GM21576 (cell line): Measurements from ENCODE around the gene DSTN.
A peak's percentile ranks its signal among the peaks of the same experiment; 100 is the strongest.

Experiments
- ATAC-seq: cut with Tn5 transposase; IDR thresholded peaks from one replicate; pipeline ENCODE4 v1.9.1; 2021; ENCODE audit warnings: mild to moderate bottlenecking, moderate library complexity; ENCODE audit not compliant: unreplicated experiment

Gene DSTN

GRCh38 chr20:17569616-17570346 is at the start of gene DSTN:
DSTN (plus strand) TSS chr20:17570075; CDS start chr20:17570209, 134 bp downstream.
- ATAC-seq = peak; percentile 88

GRCh38 chr20:17520583-17520982 is 49.3 kb upstream of the DSTN start:
- no peak for ATAC-seq

- no peak for ATAC-seq
These were observed 47.3 kb upstream of the DSTN start for GRCh38 chr20:17522528-17522927.

- no peak for ATAC-seq
These were observed 46.5 kb upstream of the DSTN start for GRCh38 chr20:17523326-17523725.

GRCh38 chr20:17524560-17524959 is 45.3 kb upstream of the DSTN start:
- no peak for ATAC-seq

- no peak for ATAC-seq
These were observed 44.7 kb upstream of the DSTN start for GRCh38 chr20:17525132-17525531.

- no peak for ATAC-seq
These were observed 44.2 kb upstream of the DSTN start for GRCh38 chr20:17525650-17526049.

GRCh38 chr20:17529586-17529985 is 40.3 kb upstream of the DSTN start:
- no peak for ATAC-seq

GRCh38 chr20:17530153-17530552 is 39.7 kb upstream of the DSTN start:
- ATAC-seq = no peak

- ATAC-seq = no peak
These were observed 38.9 kb upstream of the DSTN start, which contains the start of gene BFSP1 for GRCh38 chr20:17530716-17531664. BFSP1 (minus strand) TSS chr20:17531379; CDS start chr20:17531329, 50 bp downstream.

GRCh38 chr20:17531665-17532025 is 38.2 kb upstream of the DSTN start:
- no peak for ATAC-seq

GRCh38 chr20:17533396-17533795 is 36.5 kb upstream of the DSTN start:
- ATAC-seq = no peak

GRCh38 chr20:17534077-17534476 is 35.8 kb upstream of the DSTN start:
- no peak for ATAC-seq

GRCh38 chr20:17536944-17537444 is 32.9 kb upstream of the DSTN start:
- ATAC-seq = peak; percentile 81

GRCh38 chr20:17537959-17538358 is 31.9 kb upstream of the DSTN start:
- no peak for ATAC-seq

- ATAC-seq = peak; percentile 76
These were observed 31.2 kb upstream of the DSTN start for GRCh38 chr20:17538517-17539170.

GRCh38 chr20:17541596-17541995 is 28.3 kb upstream of the DSTN start:
- no peak for ATAC-seq

- ATAC-seq = no peak
These were observed 27.9 kb upstream of the DSTN start for GRCh38 chr20:17541996-17542395.

- no peak for ATAC-seq
These were observed 27.4 kb upstream of the DSTN start for GRCh38 chr20:17542481-17542880.

- no peak for ATAC-seq
These were observed 26.9 kb upstream of the DSTN start for GRCh38 chr20:17542993-17543412.

GRCh38 chr20:17543531-17544131 is 26.2 kb upstream of the DSTN start:
- ATAC-seq = no peak
